ENCODE results near the gene TUBA1C.

GRCh38 chr12:49223590-49224369, 41.1 kb upstream of the TUBA1C start:
- TF ChIP-seq, protein P1, sequence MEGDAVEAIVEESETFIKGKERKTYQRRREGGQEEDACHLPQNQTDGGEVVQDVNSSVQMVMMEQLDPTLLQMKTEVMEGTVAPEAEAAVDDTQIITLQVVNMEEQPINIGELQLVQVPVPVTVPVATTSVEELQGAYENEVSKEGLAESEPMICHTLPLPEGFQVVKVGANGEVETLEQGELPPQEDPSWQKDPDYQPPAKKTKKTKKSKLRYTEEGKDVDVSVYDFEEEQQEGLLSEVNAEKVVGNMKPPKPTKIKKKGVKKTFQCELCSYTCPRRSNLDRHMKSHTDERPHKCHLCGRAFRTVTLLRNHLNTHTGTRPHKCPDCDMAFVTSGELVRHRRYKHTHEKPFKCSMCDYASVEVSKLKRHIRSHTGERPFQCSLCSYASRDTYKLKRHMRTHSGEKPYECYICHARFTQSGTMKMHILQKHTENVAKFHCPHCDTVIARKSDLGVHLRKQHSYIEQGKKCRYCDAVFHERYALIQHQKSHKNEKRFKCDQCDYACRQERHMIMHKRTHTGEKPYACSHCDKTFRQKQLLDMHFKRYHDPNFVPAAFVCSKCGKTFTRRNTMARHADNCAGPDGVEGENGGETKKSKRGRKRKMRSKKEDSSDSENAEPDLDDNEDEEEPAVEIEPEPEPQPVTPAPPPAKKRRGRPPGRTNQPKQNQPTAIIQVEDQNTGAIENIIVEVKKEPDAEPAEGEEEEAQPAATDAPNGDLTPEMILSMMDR (IDR thresholded peaks at IDR 0.05; ENCODE audit: control extremely low read depth in 1 of 3, insufficient read depth in 1 of 3, low read depth in 1 of 3, low read length in 3 of 3), result no peak
- TF ChIP-seq RAD21 (IDR thresholded peaks at IDR 0.05 in 1 of 2, conservative IDR thresholded peaks at IDR 0.05 in 1 of 2; ENCODE audit: low read depth in 2 of 2, low read length in 2 of 2), result no peak
- TF ChIP-seq RBBP5 (IDR thresholded peaks at IDR 0.05; ENCODE audit: borderline replicate concordance, low read depth, low read length), result no peak
- TF ChIP-seq CREB1 (IDR thresholded peaks at IDR 0.05), result no peak
- TF ChIP-seq POLR2AphosphoS5 (IDR thresholded peaks at IDR 0.05; ENCODE audit: low read depth, low read length), result no peak
- no peak for TF ChIP-seq POLR2A (IDR thresholded peaks at IDR 0.05; ENCODE audit: control extremely low read depth in 1 of 2, low read depth in 2 of 2, low read length in 2 of 2)

Data from H1 (cell line).